ENCODE results near the gene POTEH.
"Not testable (repeated sequence)": the region's sequence is repeated elsewhere in the genome, so short reads cannot be mapped to it uniquely, and the experiment has no call there.

Gene POTEH

GRCh38 chr22:15738157-15738908 lies 48.5 kb downstream of the POTEH start:
- DNase-seq: not testable (repeated sequence)

- not testable (repeated sequence) for DNase-seq
These were observed 49.1 kb downstream of the POTEH start for GRCh38 chr22:15738909-15739391.

GRCh38 chr22:15747636-15748323 lies 58.0 kb downstream of the POTEH start:
- DNase-seq: not testable (repeated sequence)

GRCh38 chr22:15749181-15749970 lies 59.5 kb downstream of the POTEH start:
- DNase-seq: not testable (repeated sequence)

- not testable (repeated sequence) for DNase-seq
These were observed 69.7 kb downstream of the POTEH start for GRCh38 chr22:15759443-15760097.

GRCh38 chr22:15760388-15761150 lies 70.7 kb downstream of the POTEH start:
- not testable (repeated sequence) for DNase-seq

GRCh38 chr22:15761151-15761777 lies 71.4 kb downstream of the POTEH start:
- not testable (repeated sequence) for DNase-seq

- not testable (repeated sequence) for DNase-seq
These were observed 73.7 kb downstream of the POTEH start for GRCh38 chr22:15763559-15763958.

Measured in 8988T (cell line).